ENCODE results near the gene SPIRE1.
"Not testable (repeated sequence)": the region's sequence is repeated elsewhere in the genome, so short reads cannot be mapped to it uniquely, and the experiment has no call there.

SPIRE1 gene

GRCh38 chr18:12411456-12411855 is 246.5 kb downstream of the SPIRE1 start:
- Histone ChIP-seq H3K9me3 (ENCODE audit: low read length) (no peaks in the 10 kb centered on the region), H2AFZ (ENCODE audit: low read depth, low read length) (no peak overlapping the region), H3K36me3 (ENCODE audit: insufficient read depth, low read length) (no peaks in the 10 kb centered on the region), H3K27me3 (ENCODE audit: insufficient read depth, low read length) (no peaks in the 10 kb centered on the region), H3K4me3 (ENCODE audit: low read length) (no peak overlapping the region), H3K4me1 (ENCODE audit: insufficient read depth, low read length) (peaks cover 9% of the 10 kb centered on the region)

DNA sequence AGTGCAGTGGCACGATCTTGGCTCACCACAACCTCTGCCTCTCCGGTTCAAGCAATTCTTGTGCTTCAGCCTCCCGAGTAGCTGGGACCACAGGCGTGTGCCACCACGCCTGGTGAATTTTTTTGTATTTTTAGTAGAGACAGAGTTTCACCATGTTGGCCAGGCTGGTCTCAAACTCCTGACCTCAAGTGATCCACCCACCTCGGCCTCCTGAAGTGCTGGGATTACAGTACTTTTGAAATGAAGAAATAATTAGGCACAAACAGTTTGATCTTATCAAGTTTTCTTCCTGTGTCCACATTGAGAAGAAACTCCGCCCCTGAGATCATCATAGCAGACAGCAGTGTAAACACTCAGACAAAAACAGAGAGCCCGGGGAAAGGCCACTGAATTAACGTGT is 247.2 kb downstream of the SPIRE1 start:
- not testable (repeated sequence) for H3K9me3 ChIP-seq (ENCODE audit: low read length); H2AFZ ChIP-seq (ENCODE audit: low read depth, low read length); H3K4me3 ChIP-seq (ENCODE audit: low read length); H3K27me3 ChIP-seq (ENCODE audit: insufficient read depth, low read length); H3K4me1 ChIP-seq (ENCODE audit: insufficient read depth, low read length); H3K36me3 ChIP-seq (ENCODE audit: insufficient read depth, low read length)

GRCh38 chr18:12410081-12410481 is 247.8 kb downstream of the SPIRE1 start:
- no peak overlapping the region for H2AFZ ChIP-seq (ENCODE audit: low read depth, low read length)
- no peak overlapping the region for H3K4me3 ChIP-seq (ENCODE audit: low read length)
- no peaks in the 10 kb centered on the region for H3K27me3 ChIP-seq (ENCODE audit: insufficient read depth, low read length)
- peaks cover 9% of the 10 kb centered on the region for H3K4me1 ChIP-seq (ENCODE audit: insufficient read depth, low read length)
- no peaks in the 10 kb centered on the region for H3K36me3 ChIP-seq (ENCODE audit: insufficient read depth, low read length)
- no peaks in the 10 kb centered on the region for H3K9me3 ChIP-seq (ENCODE audit: low read length)

- H2AFZ ChIP-seq (ENCODE audit: low read depth, low read length): no peak overlapping the region
- H3K9me3 ChIP-seq (ENCODE audit: low read length): no peaks in the 10 kb centered on the region
- no peaks in the 10 kb centered on the region for H3K27me3 ChIP-seq (ENCODE audit: insufficient read depth, low read length)
- H3K4me3 ChIP-seq (ENCODE audit: low read length): no peak overlapping the region
- peaks cover 9% of the 10 kb centered on the region for H3K4me1 ChIP-seq (ENCODE audit: insufficient read depth, low read length)
- H3K36me3 ChIP-seq (ENCODE audit: insufficient read depth, low read length): no peaks in the 10 kb centered on the region
Measured at GRCh38 chr18:12409469-12409868, 248.4 kb downstream of the SPIRE1 start.

DNA sequence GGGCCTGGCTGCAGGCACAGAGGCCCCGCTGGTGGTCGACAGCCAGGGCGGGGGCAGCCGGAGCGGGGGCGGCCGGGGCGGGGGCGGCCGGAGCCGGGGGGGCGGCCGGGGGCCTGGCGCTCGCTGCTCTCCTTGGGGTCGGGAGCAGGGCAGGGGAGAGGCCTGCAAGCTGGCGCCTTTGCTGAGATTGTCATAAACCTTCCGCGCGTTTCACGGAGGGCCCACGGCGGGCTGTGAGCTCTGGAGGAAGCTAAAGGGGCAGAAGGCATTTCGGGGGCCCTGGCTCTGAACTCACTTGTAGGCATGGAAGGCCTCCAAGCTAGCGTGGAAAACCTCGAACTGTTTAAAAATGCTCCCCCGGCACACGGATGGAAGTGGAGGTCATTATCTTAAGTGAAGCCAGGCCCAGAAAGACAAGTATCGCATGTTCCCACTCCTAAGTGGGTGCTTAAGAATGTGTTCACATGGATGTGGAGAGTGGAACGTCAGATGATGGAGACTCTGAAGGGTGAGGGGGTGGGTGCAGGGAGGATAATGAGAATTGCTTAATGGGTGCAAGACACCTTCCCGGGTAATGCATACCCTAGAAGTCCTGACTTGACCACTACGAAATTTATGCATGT is 249.5 kb downstream of the SPIRE1 start:
- H3K4me1 ChIP-seq (ENCODE audit: insufficient read depth, low read length): peaks cover 9% of the 10 kb centered on the region
- H2AFZ ChIP-seq (ENCODE audit: low read depth, low read length): peak overlapping the region; percentile 63
- H3K36me3 ChIP-seq (ENCODE audit: insufficient read depth, low read length): no peaks in the 10 kb centered on the region
- no peaks in the 10 kb centered on the region for H3K27me3 ChIP-seq (ENCODE audit: insufficient read depth, low read length)
- H3K4me3 ChIP-seq (ENCODE audit: low read length): peak overlapping the region; percentile 65
- H3K9me3 ChIP-seq (ENCODE audit: low read length): no peaks in the 10 kb centered on the region

DNA sequence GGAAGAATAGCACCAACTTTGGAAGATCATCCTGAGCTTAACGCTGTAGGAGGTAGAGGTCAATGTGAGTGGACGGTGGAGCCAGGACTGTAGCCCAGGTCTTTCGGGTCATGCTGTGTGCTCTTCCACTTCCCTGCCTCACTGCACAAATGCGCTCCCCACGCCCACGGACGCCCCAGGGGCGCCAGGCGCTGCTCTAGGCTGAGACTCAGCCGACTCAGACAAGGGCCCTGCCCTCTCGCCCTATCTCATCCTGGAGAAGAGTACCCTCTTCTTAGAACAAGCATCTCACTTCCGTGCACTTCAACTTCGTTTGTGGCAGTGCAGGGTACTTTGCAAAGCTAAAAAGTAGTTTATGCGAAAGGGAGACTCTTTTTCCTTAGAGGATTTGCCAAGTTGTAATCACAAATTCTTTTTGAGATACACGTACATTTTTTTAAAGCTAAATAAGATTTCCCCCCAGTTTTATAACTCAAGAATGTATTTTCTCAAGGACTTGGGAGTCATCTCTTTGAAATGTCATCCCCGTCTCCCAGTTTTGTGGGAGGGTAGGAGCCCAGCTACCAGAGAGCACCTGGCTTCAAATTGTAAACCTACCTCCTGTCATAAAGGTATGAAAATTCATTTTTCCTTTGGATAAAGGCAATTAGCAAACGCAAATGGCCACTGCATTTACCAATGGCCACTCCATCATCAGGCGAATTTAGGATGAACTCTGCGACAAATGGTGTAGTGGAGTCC is 251.4 kb downstream of the SPIRE1 start:
- H3K9me3 ChIP-seq (ENCODE audit: low read length): no peaks in the 10 kb centered on the region
- no peak overlapping the region for H3K4me3 ChIP-seq (ENCODE audit: low read length)

DNA sequence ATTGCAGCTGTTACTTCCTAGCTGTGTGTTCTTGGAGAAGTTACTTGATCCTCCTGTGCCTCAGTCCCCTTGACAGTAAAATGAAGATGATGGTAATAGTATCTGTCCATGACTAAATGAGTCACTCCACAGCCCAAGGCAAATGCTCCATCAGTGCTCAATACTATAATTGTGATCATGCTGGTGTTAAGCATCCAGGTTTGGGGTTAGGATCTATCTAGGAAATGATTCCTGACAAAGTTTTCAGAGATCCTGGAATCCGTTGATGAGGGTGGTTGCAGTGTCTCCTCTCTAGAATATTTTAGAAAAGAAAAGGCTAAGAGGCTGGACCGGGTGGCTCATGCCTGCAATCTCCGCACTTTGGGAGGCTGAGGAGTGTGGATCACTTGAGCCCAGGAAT is 252.8 kb downstream of the SPIRE1 start:
- Histone ChIP-seq H3K9me3 (ENCODE audit: low read length) (no peaks in the 10 kb centered on the region), H3K36me3 (ENCODE audit: insufficient read depth, low read length) (no peaks in the 10 kb centered on the region), H3K27me3 (ENCODE audit: insufficient read depth, low read length) (no peaks in the 10 kb centered on the region), H2AFZ (ENCODE audit: low read depth, low read length) (no peak overlapping the region), H3K4me1 (ENCODE audit: insufficient read depth, low read length) (peaks cover 9% of the 10 kb centered on the region), H3K4me3 (ENCODE audit: low read length) (no peak overlapping the region)

More for the DNA sequence above, 251.4 kb downstream of the SPIRE1 start:
- peaks cover 9% of the 10 kb centered on the region for H3K4me1 ChIP-seq (ENCODE audit: insufficient read depth, low read length)
- no peak overlapping the region for H2AFZ ChIP-seq (ENCODE audit: low read depth, low read length)
- H3K36me3 ChIP-seq (ENCODE audit: insufficient read depth, low read length): no peaks in the 10 kb centered on the region
- no peaks in the 10 kb centered on the region for H3K27me3 ChIP-seq (ENCODE audit: insufficient read depth, low read length)

DNA sequence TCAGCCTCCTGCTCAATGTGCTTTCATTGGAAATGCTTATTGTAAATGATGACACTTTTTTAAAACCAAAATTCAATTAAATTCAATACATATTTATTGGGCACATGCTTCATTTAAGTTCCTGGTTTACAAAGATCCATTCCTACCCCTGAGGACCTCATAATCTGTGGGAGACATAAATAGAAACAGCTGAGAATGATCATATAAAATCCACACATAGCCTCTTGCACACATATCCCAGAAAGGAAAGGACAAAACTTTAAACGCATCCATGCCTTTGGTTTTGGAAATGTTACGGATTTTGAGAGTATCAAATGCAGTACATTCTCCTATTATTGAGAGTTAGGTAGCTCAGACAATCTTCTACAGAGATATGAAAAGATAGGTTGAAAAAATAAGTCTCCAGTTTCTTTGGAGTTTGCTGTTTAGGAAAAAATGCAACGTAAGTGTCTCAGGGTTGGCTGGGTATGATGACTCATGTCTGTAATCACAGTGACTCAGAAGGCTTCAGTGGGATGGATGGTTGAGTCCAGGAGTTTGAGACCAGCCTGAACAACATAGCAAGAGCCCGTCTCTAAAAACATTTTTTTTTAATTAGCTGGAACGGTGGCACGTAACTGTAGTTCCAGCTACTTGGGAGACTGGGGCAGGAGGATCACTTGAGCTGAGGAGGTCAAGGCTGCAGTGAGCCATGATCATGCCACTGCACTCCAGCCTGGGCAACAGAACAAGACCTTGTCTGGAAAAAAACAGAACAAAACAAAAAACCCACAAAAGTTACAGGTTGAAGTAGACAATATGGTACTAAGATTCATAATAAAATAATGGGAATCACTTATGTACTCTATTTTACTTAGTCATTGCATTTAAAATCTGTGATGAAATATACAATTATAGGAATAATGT is 254.1 kb downstream of the SPIRE1 start:
- Histone ChIP-seq H3K9me3 (ENCODE audit: low read length) (no peaks in the 10 kb centered on the region), H3K27me3 (ENCODE audit: insufficient read depth, low read length) (no peaks in the 10 kb centered on the region), H3K4me1 (ENCODE audit: insufficient read depth, low read length) (peaks cover 4% of the 10 kb centered on the region), H2AFZ (ENCODE audit: low read depth, low read length) (no peak overlapping the region), H3K36me3 (ENCODE audit: insufficient read depth, low read length) (no peaks in the 10 kb centered on the region), H3K4me3 (ENCODE audit: low read length) (no peak overlapping the region)

GRCh38 chr18:12401881-12402280 is 256.0 kb downstream of the SPIRE1 start:
- Histone ChIP-seq H3K4me1 (ENCODE audit: insufficient read depth, low read length) (no peaks in the 10 kb centered on the region), H3K36me3 (ENCODE audit: insufficient read depth, low read length) (no peaks in the 10 kb centered on the region), H3K9me3 (ENCODE audit: low read length) (no peaks in the 10 kb centered on the region), H2AFZ (ENCODE audit: low read depth, low read length) (no peak overlapping the region), H3K27me3 (ENCODE audit: insufficient read depth, low read length) (no peaks in the 10 kb centered on the region), H3K4me3 (ENCODE audit: low read length) (no peak overlapping the region)

DNA sequence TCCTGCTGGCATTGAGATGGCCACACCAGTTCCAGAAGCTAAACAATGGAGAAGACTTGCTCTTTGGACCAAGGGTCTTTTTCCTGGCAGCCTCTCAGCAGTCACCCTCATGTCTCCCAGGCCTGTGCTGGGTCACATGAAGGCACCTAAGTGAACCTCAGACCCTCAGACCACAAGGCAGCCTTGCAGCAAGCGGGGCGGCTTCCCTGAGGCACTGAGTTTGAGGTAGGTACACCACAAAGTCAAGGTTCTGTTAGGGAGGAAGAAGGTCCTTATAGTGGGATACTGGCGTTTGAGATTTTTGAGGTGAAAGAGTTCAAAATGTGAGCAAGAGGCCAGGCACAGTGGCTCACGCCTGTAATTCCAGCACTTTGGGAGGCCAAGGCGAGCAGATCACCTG is 258.7 kb downstream of the SPIRE1 start:
- Histone ChIP-seq H2AFZ (ENCODE audit: low read depth, low read length) (no peak overlapping the region), H3K4me3 (ENCODE audit: low read length) (no peak overlapping the region), H3K4me1 (ENCODE audit: insufficient read depth, low read length) (no peaks in the 10 kb centered on the region), H3K36me3 (ENCODE audit: insufficient read depth, low read length) (no peaks in the 10 kb centered on the region), H3K9me3 (ENCODE audit: low read length) (no peaks in the 10 kb centered on the region), H3K27me3 (ENCODE audit: insufficient read depth, low read length) (no peaks in the 10 kb centered on the region)

DNA sequence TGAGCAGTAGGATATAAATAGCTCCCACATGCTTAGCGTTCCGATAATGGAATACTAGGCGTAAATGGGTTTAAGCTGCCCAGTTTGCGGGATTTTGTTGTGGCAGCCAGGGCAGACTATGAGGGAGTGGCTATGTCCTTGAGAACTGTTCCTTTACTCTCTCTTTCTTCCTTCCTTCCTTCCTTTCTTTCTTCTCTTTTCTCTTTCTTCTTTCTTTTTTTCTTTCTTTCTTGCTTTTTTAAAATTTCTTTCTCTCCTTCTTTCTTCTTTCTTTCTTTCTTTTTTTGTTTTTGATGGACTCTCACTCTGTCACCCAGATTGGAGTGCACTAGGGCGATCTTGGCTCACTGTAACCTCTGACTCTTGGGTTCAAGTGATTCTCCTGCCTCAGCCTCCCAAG is 259.3 kb downstream of the SPIRE1 start:
- no peaks in the 10 kb centered on the region for H3K36me3 ChIP-seq (ENCODE audit: insufficient read depth, low read length)
- no peaks in the 10 kb centered on the region for H3K27me3 ChIP-seq (ENCODE audit: insufficient read depth, low read length)
- no peak overlapping the region for H3K4me3 ChIP-seq (ENCODE audit: low read length)
- no peak overlapping the region for H2AFZ ChIP-seq (ENCODE audit: low read depth, low read length)
- no peaks in the 10 kb centered on the region for H3K4me1 ChIP-seq (ENCODE audit: insufficient read depth, low read length)
- no peaks in the 10 kb centered on the region for H3K9me3 ChIP-seq (ENCODE audit: low read length)

- Histone ChIP-seq H3K27me3 (ENCODE audit: insufficient read depth, low read length) (no peaks in the 10 kb centered on the region), H3K4me3 (ENCODE audit: low read length) (no peak overlapping the region), H3K9me3 (ENCODE audit: low read length) (no peaks in the 10 kb centered on the region), H3K4me1 (ENCODE audit: insufficient read depth, low read length) (no peaks in the 10 kb centered on the region), H2AFZ (ENCODE audit: low read depth, low read length) (no peak overlapping the region), H3K36me3 (ENCODE audit: insufficient read depth, low read length) (no peaks in the 10 kb centered on the region)
Measured at GRCh38 chr18:12397793-12398192, 260.1 kb downstream of the SPIRE1 start.

- Histone ChIP-seq H3K4me3 (ENCODE audit: low read length) (no peak overlapping the region), H3K4me1 (ENCODE audit: insufficient read depth, low read length) (no peaks in the 10 kb centered on the region), H2AFZ (ENCODE audit: low read depth, low read length) (no peak overlapping the region), H3K27me3 (ENCODE audit: insufficient read depth, low read length) (no peaks in the 10 kb centered on the region), H3K36me3 (ENCODE audit: insufficient read depth, low read length) (no peaks in the 10 kb centered on the region), H3K9me3 (ENCODE audit: low read length) (no peaks in the 10 kb centered on the region)
Measured at GRCh38 chr18:12397254-12397653, 260.7 kb downstream of the SPIRE1 start.
